B cell (primary cell): ENCODE data around the gene PIP4K2A.

Experiments
- EZH2 ChIP-seq: IDR thresholded peaks from 2 replicates; pipeline ENCODE4 v1.6.1; 2012; ENCODE audit warnings: borderline replicate concordance, low read depth, mild to moderate bottlenecking, moderate library complexity, low read length; ENCODE audit not compliant: insufficient read depth, poor library complexity, severe bottlenecking
- TF ChIP-seq, protein P1 (sequence below): fragments of 200-600 bp; IDR thresholded peaks from one replicate; pipeline ENCODE4 v1.8.0; 2022; ENCODE audit warnings: antibody characterized with exemption, mild to moderate bottlenecking

- TF ChIP-seq, protein P1, sequence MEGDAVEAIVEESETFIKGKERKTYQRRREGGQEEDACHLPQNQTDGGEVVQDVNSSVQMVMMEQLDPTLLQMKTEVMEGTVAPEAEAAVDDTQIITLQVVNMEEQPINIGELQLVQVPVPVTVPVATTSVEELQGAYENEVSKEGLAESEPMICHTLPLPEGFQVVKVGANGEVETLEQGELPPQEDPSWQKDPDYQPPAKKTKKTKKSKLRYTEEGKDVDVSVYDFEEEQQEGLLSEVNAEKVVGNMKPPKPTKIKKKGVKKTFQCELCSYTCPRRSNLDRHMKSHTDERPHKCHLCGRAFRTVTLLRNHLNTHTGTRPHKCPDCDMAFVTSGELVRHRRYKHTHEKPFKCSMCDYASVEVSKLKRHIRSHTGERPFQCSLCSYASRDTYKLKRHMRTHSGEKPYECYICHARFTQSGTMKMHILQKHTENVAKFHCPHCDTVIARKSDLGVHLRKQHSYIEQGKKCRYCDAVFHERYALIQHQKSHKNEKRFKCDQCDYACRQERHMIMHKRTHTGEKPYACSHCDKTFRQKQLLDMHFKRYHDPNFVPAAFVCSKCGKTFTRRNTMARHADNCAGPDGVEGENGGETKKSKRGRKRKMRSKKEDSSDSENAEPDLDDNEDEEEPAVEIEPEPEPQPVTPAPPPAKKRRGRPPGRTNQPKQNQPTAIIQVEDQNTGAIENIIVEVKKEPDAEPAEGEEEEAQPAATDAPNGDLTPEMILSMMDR = no peak
- no peak for TF ChIP-seq EZH2
These were observed 28.0 kb downstream of the PIP4K2A start for GRCh38 chr10:22686347-22686746.
